Colonic mucosa (tissue), 4 donors: ENCODE results near the gene GLI2. TPM values are rescaled to one million over a fixed set of nuclear protein-coding genes. Genes with fewer than 3 reads are reported as not detected.

Experiments
- DNase-seq: peaks from one replicate; pipeline ENCODE4 v3.0.0-alpha.2; 2020
- H3K27ac ChIP-seq: fragments of 200-600 bp; one replicate; pipeline ENCODE4 v1.8.0; 2021
- H3K27me3 ChIP-seq: fragments of 200-600 bp; one replicate; pipeline ENCODE4 v1.8.0; 2021
- H3K36me3 ChIP-seq: fragments of 200-600 bp; one replicate; pipeline ENCODE4 v1.8.0; 2021
- H3K4me1 ChIP-seq: fragments of 200-600 bp; one replicate; pipeline ENCODE4 v1.8.0; 2021; ENCODE audit warnings: mild to moderate bottlenecking
- H3K4me3 ChIP-seq: fragments of 200-600 bp; one replicate; pipeline ENCODE4 v1.8.0; 2021
- H3K9ac ChIP-seq, 2 donors: one replicate each; pipeline ENCODE4 v1.7.0; 2013; ENCODE audit warnings: control low read depth in 2 of 2, low read depth in 2 of 2, low read length in 2 of 2
- H3K9me3 ChIP-seq: fragments of 200-600 bp; one replicate; pipeline ENCODE4 v1.8.0; 2021
- intact Hi-C: fragments of 100-400 bp; cut with DNase I; formaldehyde crosslinking; loops from one replicate; pipeline ENCODE4 v1.14.1; 2022
- total RNA-seq, 2 donors: library from RNA; stranded (reverse); fragmentation: NEBNext Ultra II Directional in 1 of 2; extraction: Animal tissue kit (Norgen Biotek cat#: 25700) in 1 of 2; gene quantifications; one replicate each; pipeline ENCODE4 v1.2.1, GENCODE V29; 2021
- TF ChIP-seq, protein P1 (sequence below): fragments of 200-600 bp; IDR thresholded peaks from one replicate; pipeline ENCODE4 v1.8.0; 2022; ENCODE audit warnings: antibody characterized with exemption, mild to moderate bottlenecking
- donor health status: healthy.
- donor health status: DM: no; HTN: no; CAD: no.
- donor health status: DM: no; HTN: no; CAD: no.

Gene GLI2
- total RNA-seq, 2 donors from 2014 or later = 1.3 to 2.0 TPM

GRCh38 chr2:120716641-120717585 lies 18.8 kb upstream of the GLI2 start:
- Histone ChIP-seq H3K9me3 (no peaks in the 10 kb centered on the region), H3K9ac (no peak overlapping the region), H3K4me1 (no peaks in the 10 kb centered on the region), H3K4me3 (no peak overlapping the region), H3K27me3 (no peaks in the 10 kb centered on the region), H3K36me3 (no peaks in the 10 kb centered on the region), H3K27ac (no peak overlapping the region)
- TF ChIP-seq, protein P1, sequence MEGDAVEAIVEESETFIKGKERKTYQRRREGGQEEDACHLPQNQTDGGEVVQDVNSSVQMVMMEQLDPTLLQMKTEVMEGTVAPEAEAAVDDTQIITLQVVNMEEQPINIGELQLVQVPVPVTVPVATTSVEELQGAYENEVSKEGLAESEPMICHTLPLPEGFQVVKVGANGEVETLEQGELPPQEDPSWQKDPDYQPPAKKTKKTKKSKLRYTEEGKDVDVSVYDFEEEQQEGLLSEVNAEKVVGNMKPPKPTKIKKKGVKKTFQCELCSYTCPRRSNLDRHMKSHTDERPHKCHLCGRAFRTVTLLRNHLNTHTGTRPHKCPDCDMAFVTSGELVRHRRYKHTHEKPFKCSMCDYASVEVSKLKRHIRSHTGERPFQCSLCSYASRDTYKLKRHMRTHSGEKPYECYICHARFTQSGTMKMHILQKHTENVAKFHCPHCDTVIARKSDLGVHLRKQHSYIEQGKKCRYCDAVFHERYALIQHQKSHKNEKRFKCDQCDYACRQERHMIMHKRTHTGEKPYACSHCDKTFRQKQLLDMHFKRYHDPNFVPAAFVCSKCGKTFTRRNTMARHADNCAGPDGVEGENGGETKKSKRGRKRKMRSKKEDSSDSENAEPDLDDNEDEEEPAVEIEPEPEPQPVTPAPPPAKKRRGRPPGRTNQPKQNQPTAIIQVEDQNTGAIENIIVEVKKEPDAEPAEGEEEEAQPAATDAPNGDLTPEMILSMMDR = no peak
- intact Hi-C loops = no loop called here
- DNase-seq = no peak

- H3K36me3 ChIP-seq = no peaks in the 10 kb centered on the region
- TF ChIP-seq, protein P1 = no peak
- intact Hi-C loops = no loop called here
- no peak for DNase-seq
- no peak overlapping the region for H3K9ac ChIP-seq
- H3K27me3 ChIP-seq = no peaks in the 10 kb centered on the region
- no peaks in the 10 kb centered on the region for H3K4me1 ChIP-seq
- H3K9me3 ChIP-seq = no peaks in the 10 kb centered on the region
- H3K27ac ChIP-seq = no peak overlapping the region
- H3K4me3 ChIP-seq = no peak overlapping the region
Observed at GRCh38 chr2:120719491-120719890, 16.2 kb upstream of the GLI2 start.

GRCh38 chr2:120720231-120720630 lies 15.4 kb upstream of the GLI2 start:
- Histone ChIP-seq H3K36me3 (no peaks in the 10 kb centered on the region), H3K4me3 (no peak overlapping the region), H3K27me3 (no peaks in the 10 kb centered on the region), H3K9ac (no peak overlapping the region), H3K9me3 (no peaks in the 10 kb centered on the region), H3K4me1 (no peaks in the 10 kb centered on the region), H3K27ac (no peak overlapping the region)
- DNase-seq = no peak
- intact Hi-C loops = no loop called here
- TF ChIP-seq, protein P1 = no peak

DNA sequence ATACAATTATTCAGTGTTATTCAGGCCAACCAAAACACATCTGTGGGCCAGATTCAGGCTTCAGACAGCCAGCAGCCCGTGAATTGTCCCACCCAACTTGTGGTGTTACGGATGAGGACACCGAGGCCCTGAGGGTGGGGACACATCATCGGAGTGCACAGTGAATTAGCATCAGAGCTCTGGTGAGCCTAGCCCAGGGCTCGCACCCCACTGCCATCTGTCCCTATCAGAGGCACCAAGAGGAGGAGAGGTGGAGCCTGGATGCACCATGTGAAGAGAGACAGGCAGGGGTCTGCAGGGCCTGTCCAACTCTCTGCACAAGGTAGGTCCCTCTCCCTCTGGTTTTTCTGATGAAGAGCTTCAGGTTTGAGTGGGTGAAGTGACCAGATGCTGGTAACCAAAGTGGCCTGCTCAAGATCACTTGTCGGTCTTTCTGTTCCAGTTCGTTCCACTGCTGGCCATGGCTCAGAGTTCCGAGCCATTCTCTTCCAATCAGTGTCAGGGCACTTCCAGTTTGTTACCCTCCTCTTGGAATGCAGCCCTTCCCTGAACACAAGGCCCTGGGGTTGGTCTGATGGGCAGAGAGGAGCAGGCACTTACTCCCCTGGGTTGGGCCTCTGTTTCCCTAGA lies 14.8 kb upstream of the GLI2 start:
- Histone ChIP-seq H3K36me3 (no peaks in the 10 kb centered on the region), H3K27me3 (no peaks in the 10 kb centered on the region), H3K4me3 (no peak overlapping the region), H3K9me3 (no peaks in the 10 kb centered on the region), H3K9ac (no peak overlapping the region), H3K27ac (no peak overlapping the region), H3K4me1 (no peaks in the 10 kb centered on the region)
- TF ChIP-seq, protein P1 = no peak
- DNase-seq = no peak
- intact Hi-C loops = no loop called here

DNA sequence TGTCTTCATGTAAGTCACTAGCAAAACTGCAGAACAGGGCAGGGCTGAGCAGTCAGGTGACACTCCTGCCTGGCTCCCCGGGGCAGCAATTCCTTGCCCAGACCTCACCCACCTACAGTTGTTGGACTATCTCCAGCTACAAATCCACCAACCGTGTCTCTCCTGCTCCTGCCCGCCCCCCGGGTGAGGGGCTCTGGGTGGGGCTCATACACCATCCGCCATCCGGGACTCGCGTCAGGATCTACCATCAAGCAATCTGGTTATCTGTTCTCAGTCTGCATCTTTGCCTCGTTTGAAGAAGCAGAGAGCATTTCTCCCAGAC lies 13.5 kb upstream of the GLI2 start:
- no peaks in the 10 kb centered on the region for H3K4me1 ChIP-seq

More for the DNA sequence above, 13.5 kb upstream of the GLI2 start:
- DNase-seq = no peak
- Histone ChIP-seq H3K27me3 (no peaks in the 10 kb centered on the region), H3K4me3 (no peak overlapping the region), H3K9me3 (no peaks in the 10 kb centered on the region), H3K9ac (no peak overlapping the region), H3K36me3 (no peaks in the 10 kb centered on the region), H3K27ac (no peak overlapping the region)
- intact Hi-C loops = no loop called here
- TF ChIP-seq, protein P1 = no peak
